Hematopoietic multipotent progenitor cell treated with erythropoietin and hydrocortisone succinate and interleukin-3 and kit ligand, for 15 days (in vitro differentiated cells): Measurements from ENCODE around the gene TPSD1.
"Not testable (repeated sequence)": the region's sequence is repeated elsewhere in the genome, so short reads cannot be mapped to it uniquely, and the experiment has no call there.

Experiments
- DNase-seq: peaks from one replicate; pipeline ENCODE4 v3.0.0-alpha.2; 2015; ENCODE audit warnings: low spot score

Gene TPSD1

GRCh38 chr16:1255276-1256122 is at the start of gene TPSD1:
Gene TPSD1 (plus strand): TSS chr16:1256069. CDS start chr16:1256281, 212 bp downstream.
- not testable (repeated sequence) for DNase-seq

- no peak for DNase-seq
Measured at GRCh38 chr16:1206326-1206725, 49.5 kb upstream of the TPSD1 start.

- DNase-seq = no peak
Measured at GRCh38 chr16:1206786-1207185, 49.1 kb upstream of the TPSD1 start.

GRCh38 chr16:1208239-1208830 is 47.5 kb upstream of the TPSD1 start:
- DNase-seq = no peak

- DNase-seq = no peak
Measured at GRCh38 chr16:1209081-1209480, 46.8 kb upstream of the TPSD1 start.

GRCh38 chr16:1210461-1210860 is 45.4 kb upstream of the TPSD1 start:
- DNase-seq = no peak

- no peak for DNase-seq
Measured at GRCh38 chr16:1211451-1212268, 44.2 kb upstream of the TPSD1 start.

GRCh38 chr16:1212616-1213194 is 43.2 kb upstream of the TPSD1 start:
- DNase-seq = no peak

- no peak for DNase-seq
Measured at GRCh38 chr16:1213231-1213630, 42.6 kb upstream of the TPSD1 start.

GRCh38 chr16:1213796-1214372 is 42.0 kb upstream of the TPSD1 start:
- DNase-seq = no peak

- no peak for DNase-seq
Measured at GRCh38 chr16:1214719-1215118, 41.1 kb upstream of the TPSD1 start.

GRCh38 chr16:1215574-1216295 is 40.1 kb upstream of the TPSD1 start:
- DNase-seq = no peak

- DNase-seq = no peak
Measured at GRCh38 chr16:1216296-1216619, 39.6 kb upstream of the TPSD1 start.

GRCh38 chr16:1216681-1217400 is 39.0 kb upstream of the TPSD1 start:
- DNase-seq = no peak

GRCh38 chr16:1217526-1217925 is 38.3 kb upstream of the TPSD1 start:
- DNase-seq = no peak

GRCh38 chr16:1218061-1218929 is 37.6 kb upstream of the TPSD1 start:
- DNase-seq = no peak

GRCh38 chr16:1218930-1219611 is 36.8 kb upstream of the TPSD1 start:
- no peak for DNase-seq

- DNase-seq = no peak
Measured at GRCh38 chr16:1220098-1220728, 35.7 kb upstream of the TPSD1 start.
